Colonic mucosa (tissue), 4 donors: ENCODE data around the gene HYDIN. TPM values are rescaled to one million over a fixed set of nuclear protein-coding genes. Genes with fewer than 3 reads are reported as not detected.

Experiments used
- DNase-seq: peaks from one replicate; pipeline ENCODE4 v3.0.0-alpha.2; 2020
- H3K27ac ChIP-seq: fragments of 200-600 bp; one replicate; pipeline ENCODE4 v1.8.0; 2021
- H3K27me3 ChIP-seq: fragments of 200-600 bp; one replicate; pipeline ENCODE4 v1.8.0; 2021
- H3K36me3 ChIP-seq: fragments of 200-600 bp; one replicate; pipeline ENCODE4 v1.8.0; 2021
- H3K4me1 ChIP-seq: fragments of 200-600 bp; one replicate; pipeline ENCODE4 v1.8.0; 2021; ENCODE audit warnings: mild to moderate bottlenecking
- H3K4me3 ChIP-seq: fragments of 200-600 bp; one replicate; pipeline ENCODE4 v1.8.0; 2021
- H3K9ac ChIP-seq, 2 donors: one replicate each; pipeline ENCODE4 v1.7.0; 2013; ENCODE audit warnings: control low read depth in 2 of 2, low read depth in 2 of 2, low read length in 2 of 2
- H3K9me3 ChIP-seq: fragments of 200-600 bp; one replicate; pipeline ENCODE4 v1.8.0; 2021
- intact Hi-C: fragments of 100-400 bp; cut with DNase I; formaldehyde crosslinking; loops from one replicate; pipeline ENCODE4 v1.14.1; 2022
- total RNA-seq, 2 donors: library from RNA; stranded (reverse); fragmentation: NEBNext Ultra II Directional in 1 of 2; extraction: Animal tissue kit (Norgen Biotek cat#: 25700) in 1 of 2; gene quantifications; one replicate each; pipeline ENCODE4 v1.2.1, GENCODE V29; 2021
- TF ChIP-seq, protein P1 (sequence below): fragments of 200-600 bp; IDR thresholded peaks from one replicate; pipeline ENCODE4 v1.8.0; 2022; ENCODE audit warnings: antibody characterized with exemption, mild to moderate bottlenecking
- donor health status: healthy.
- donor health status: DM: no; HTN: no; CAD: no.
- donor health status: DM: no; HTN: no; CAD: no.

The HYDIN gene
- total RNA-seq, 2 donors from 2014 or later: 0.58 to 0.64 TPM

DNA sequence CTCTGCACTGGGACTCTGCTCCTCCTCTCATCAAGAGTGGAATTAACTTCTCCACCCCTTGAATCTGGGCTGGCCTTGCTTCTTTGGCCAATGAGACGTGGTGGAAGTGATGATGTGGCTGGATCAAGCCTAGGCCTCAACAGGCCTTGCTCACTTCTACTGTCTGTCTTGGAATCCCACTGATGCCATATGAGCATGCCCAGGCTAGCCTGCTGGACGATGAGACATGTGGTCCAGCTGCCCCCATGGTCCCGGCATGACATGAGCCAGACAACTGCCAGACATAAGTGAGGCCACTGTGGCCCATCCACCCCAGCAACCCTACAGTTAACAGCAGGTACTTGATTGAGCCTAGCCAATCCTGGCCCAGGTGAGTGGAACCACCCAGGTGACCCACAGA is 448.3 kb downstream of the HYDIN start:
- Histone ChIP-seq H3K4me3 (no peak overlapping the region), H3K27ac (no peak overlapping the region), H3K36me3 (peaks cover 14% of the 10 kb centered on the region), H3K9me3 (no peaks in the 10 kb centered on the region), H3K4me1 (no peaks in the 10 kb centered on the region), H3K27me3 (no peaks in the 10 kb centered on the region), H3K9ac (no peak overlapping the region)
- TF ChIP-seq, protein P1, sequence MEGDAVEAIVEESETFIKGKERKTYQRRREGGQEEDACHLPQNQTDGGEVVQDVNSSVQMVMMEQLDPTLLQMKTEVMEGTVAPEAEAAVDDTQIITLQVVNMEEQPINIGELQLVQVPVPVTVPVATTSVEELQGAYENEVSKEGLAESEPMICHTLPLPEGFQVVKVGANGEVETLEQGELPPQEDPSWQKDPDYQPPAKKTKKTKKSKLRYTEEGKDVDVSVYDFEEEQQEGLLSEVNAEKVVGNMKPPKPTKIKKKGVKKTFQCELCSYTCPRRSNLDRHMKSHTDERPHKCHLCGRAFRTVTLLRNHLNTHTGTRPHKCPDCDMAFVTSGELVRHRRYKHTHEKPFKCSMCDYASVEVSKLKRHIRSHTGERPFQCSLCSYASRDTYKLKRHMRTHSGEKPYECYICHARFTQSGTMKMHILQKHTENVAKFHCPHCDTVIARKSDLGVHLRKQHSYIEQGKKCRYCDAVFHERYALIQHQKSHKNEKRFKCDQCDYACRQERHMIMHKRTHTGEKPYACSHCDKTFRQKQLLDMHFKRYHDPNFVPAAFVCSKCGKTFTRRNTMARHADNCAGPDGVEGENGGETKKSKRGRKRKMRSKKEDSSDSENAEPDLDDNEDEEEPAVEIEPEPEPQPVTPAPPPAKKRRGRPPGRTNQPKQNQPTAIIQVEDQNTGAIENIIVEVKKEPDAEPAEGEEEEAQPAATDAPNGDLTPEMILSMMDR: no peak
- DNase-seq: no peak
- intact Hi-C loops: no loop called here

DNA sequence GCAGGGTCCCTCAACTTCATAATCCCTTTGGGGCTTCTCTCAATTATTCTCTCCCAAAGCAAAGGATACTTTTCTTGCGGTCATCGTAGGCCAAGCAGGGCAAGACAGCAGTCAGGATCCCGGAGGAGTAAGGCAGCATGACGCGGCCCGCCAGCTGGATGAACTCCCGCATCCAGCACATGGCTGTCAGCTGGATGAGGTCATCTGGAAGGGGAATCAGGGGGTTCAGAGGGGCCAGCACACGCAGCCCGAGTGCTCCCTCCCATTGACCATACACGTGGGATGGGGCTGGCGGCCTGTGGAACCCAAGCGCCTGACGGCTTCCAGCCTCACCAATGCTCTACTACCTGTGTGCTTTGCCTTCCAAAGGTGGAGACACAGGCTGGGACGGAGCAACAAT is 448.7 kb downstream of the HYDIN start:
- DNase-seq: no peak
- peaks cover 14% of the 10 kb centered on the region for H3K36me3 ChIP-seq

DNA sequence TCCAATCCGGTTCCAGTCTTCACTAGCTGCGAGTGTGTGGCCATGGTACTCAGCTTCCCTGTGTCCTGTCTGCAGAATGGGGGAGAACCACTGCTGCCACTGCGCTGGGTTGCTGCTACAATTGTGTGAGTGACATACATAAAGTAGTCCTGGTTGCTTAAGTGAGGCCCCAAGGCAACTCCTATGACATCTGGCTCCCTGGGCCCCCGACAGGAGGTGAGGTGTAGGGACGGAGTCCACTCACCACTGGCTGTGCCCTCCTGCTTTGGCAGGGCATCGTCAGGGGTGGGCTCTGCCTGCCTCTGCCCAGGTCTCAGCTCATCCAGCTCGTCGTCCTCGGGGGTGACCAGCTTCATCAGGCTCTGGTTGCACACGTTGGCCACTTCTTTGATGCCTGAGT is 450.0 kb downstream of the HYDIN start:
- Histone ChIP-seq H3K4me3 (no peak overlapping the region), H3K9me3 (no peaks in the 10 kb centered on the region), H3K4me1 (no peaks in the 10 kb centered on the region), H3K27ac (no peak overlapping the region), H3K27me3 (no peaks in the 10 kb centered on the region), H3K36me3 (peaks cover 14% of the 10 kb centered on the region), H3K9ac (no peak overlapping the region)
- DNase-seq: no peak
- intact Hi-C loops: no loop called here
- TF ChIP-seq, protein P1: no peak

More for the DNA sequence above, 448.7 kb downstream of the HYDIN start:
- intact Hi-C loops: no loop called here
- Histone ChIP-seq H3K9ac (no peak overlapping the region), H3K27ac (no peak overlapping the region), H3K9me3 (no peaks in the 10 kb centered on the region), H3K27me3 (no peaks in the 10 kb centered on the region), H3K4me3 (no peak overlapping the region), H3K4me1 (no peaks in the 10 kb centered on the region)
- TF ChIP-seq, protein P1: no peak

DNA sequence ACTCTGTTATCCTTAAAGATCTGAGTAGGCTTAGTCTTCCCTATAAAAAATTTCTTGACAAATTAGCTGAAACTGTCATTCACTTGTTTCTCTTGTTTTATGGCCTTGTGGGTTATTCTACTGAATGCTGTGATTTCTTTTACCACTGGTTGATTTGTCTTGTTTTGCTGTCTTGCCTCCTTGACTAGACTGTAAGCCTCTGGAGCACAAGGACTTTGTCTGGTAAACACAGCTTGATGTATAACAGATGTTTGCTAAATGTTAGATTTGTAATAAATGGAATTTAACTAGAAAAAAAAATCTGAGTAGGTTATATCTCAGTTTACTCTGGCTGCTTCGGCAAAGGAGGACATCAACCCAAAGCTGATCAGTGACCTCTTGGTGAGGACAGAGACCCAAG is 451.2 kb downstream of the HYDIN start:
- Histone ChIP-seq H3K36me3 (peaks cover 14% of the 10 kb centered on the region), H3K9me3 (no peaks in the 10 kb centered on the region), H3K9ac (no peak overlapping the region), H3K27me3 (no peaks in the 10 kb centered on the region), H3K4me1 (no peaks in the 10 kb centered on the region), H3K27ac (no peak overlapping the region), H3K4me3 (no peak overlapping the region)
- DNase-seq: no peak
- intact Hi-C loops: no loop called here
- TF ChIP-seq, protein P1: no peak

DNA sequence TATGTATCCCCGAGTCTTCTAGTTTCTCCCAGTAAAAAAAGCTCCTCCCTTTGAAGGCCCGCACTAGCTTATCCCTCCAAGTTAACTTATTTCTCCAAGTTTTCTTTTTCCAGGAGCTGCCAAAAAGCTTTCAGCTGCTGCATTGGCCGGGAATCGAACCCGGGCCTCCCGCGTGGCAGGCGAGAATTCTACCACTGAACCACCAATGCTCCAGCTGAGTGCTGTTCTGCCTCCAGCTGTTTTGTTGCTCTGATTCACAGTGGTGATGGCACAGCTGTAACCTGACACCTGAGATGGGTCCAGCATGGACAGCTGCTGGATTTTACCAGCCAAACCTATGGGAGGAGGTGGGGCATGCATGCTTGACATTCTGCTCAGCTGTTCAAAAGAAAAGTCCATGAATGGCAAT is 451.6 kb downstream of the HYDIN start:
- DNase-seq: peak; percentile 48
- H3K4me1 ChIP-seq: no peaks in the 10 kb centered on the region
- H3K27me3 ChIP-seq: no peaks in the 10 kb centered on the region
- no peak overlapping the region for H3K27ac ChIP-seq
- no peaks in the 10 kb centered on the region for H3K9me3 ChIP-seq
- peaks cover 14% of the 10 kb centered on the region for H3K36me3 ChIP-seq
- intact Hi-C loops: no loop called here
- TF ChIP-seq, protein P1: no peak
- no peak overlapping the region for H3K4me3 ChIP-seq
- no peak overlapping the region for H3K9ac ChIP-seq
